Measurements from ENCODE around the gene DCN.

DNA sequence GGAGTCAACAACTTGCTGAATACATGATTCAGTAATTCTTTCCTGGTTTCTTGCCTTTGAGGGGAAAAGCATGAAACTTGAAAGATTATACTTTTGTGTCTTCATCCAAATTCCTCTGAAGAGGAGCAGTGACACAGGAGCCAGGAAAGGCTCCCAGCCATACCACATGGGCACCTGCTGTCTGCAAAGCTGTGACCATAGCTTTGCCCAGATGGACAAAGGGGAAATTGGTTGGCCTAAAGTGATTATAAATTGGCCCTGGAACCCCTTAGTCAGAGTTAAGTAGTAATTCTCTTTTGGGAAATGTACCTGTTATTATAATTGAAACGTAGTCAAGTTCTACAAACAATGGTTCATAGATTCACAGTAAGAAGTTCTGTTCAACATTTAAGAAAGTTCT, 44.3 kb upstream of the DCN start:
- TF ChIP-seq POLR2AphosphoS5 (IDR thresholded peaks at IDR 0.05) (no peak), EP300 (IDR thresholded peaks at IDR 0.05) (no peak)
- TF ChIP-seq, protein P1, sequence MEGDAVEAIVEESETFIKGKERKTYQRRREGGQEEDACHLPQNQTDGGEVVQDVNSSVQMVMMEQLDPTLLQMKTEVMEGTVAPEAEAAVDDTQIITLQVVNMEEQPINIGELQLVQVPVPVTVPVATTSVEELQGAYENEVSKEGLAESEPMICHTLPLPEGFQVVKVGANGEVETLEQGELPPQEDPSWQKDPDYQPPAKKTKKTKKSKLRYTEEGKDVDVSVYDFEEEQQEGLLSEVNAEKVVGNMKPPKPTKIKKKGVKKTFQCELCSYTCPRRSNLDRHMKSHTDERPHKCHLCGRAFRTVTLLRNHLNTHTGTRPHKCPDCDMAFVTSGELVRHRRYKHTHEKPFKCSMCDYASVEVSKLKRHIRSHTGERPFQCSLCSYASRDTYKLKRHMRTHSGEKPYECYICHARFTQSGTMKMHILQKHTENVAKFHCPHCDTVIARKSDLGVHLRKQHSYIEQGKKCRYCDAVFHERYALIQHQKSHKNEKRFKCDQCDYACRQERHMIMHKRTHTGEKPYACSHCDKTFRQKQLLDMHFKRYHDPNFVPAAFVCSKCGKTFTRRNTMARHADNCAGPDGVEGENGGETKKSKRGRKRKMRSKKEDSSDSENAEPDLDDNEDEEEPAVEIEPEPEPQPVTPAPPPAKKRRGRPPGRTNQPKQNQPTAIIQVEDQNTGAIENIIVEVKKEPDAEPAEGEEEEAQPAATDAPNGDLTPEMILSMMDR (IDR thresholded peaks at IDR 0.05) = no peak
